ENCODE measurements around the gene FAM135A. TPM values are rescaled to one million over a fixed set of nuclear protein-coding genes. Genes with fewer than 3 reads are reported as not detected.

Gene FAM135A
- total RNA-seq, 1 experiment from 2014 or later: 31.0 TPM

DNA sequence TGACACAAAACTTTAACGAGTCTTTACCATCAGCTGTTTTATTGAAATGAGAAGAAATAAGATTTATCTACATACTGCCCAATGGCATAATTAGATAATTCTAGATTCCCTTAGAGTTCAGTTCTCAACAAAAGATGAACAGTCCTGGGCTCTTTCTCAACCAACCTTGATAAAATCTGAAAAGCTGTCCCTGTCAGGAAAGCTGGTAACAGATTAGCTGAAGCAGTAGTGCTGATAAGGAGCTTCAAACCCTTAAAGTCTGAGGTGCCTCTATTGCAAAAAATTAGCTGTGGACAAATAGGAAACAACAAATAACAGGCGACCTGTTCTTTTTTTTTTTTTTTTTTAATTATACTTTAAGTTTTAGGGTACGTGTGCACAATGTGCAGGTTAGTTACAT, 35.9 kb upstream of the FAM135A start:
- Mint-ChIP-seq H3K4me3 (no peak overlapping the region), H3K4me1 (peaks cover 10 to 12% of the 10 kb centered on the region in 2 experiments), H3K27ac (no peak overlapping the region), H3K36me3 (ENCODE audit: insufficient read depth in 1 of 3, low read depth in 3 of 3) (no peaks in the 10 kb centered on the region), H3K27me3 (ENCODE audit: low read depth) (no peaks in the 10 kb centered on the region; the same call in 1 of the 2 replicates), H3K9me3 (no peaks in the 10 kb centered on the region)
- H2AFZ ChIP-seq (ENCODE audit: low read length): no peak overlapping the region
- H3K4me2 ChIP-seq (ENCODE audit: insufficient read depth, insufficient read length, low read length): no peak overlapping the region
- H3K18ac ChIP-seq (ENCODE audit: insufficient read length, low read depth, low read length): no peak overlapping the region
- no peak overlapping the region for H3K23ac ChIP-seq (ENCODE audit: insufficient read length, low read depth, low read length)
- no peak overlapping the region for H3K27ac ChIP-seq (ENCODE audit: insufficient read length, low read depth, low read length)
- no peak overlapping the region for H3K9ac ChIP-seq (ENCODE audit: extremely low read depth, insufficient read length, low read length)
- no peak overlapping the region for H3K56ac ChIP-seq (ENCODE audit: insufficient read length, low read depth, low read length)
- no peak overlapping the region for H4K8ac ChIP-seq (replicated peaks; ENCODE audit: insufficient read length, low read depth, low read length)
- no peak overlapping the region for H2BK20ac ChIP-seq (ENCODE audit: low read depth, low read length, poor library complexity, severe bottlenecking)
- no peaks in the 10 kb centered on the region for H3K9me3 ChIP-seq (ENCODE audit: control insufficient read depth, low read depth, low read length)
- H3K23me2 ChIP-seq (ENCODE audit: insufficient read length, low read depth, low read length, poor library complexity, severe bottlenecking): no peaks in the 10 kb centered on the region
- no peak for DNase-seq
- H3T11ph ChIP-seq (ENCODE audit: low read length): no peak overlapping the region
- H3K79me1 ChIP-seq (ENCODE audit: insufficient read depth, low read depth, low read length, poor library complexity, severe bottlenecking): no peaks in the 10 kb centered on the region
- WGBS (ENCODE audit: extremely low coverage, insufficient read length, low lambda C conversion rate): no CpG with 5 or more reads among the region's 3 CpGs
- H2AK5ac ChIP-seq (ENCODE audit: insufficient read length, low read length): no peak overlapping the region
- no peak overlapping the region for H2BK5ac ChIP-seq (ENCODE audit: insufficient read length, low read length)
- no peaks in the 10 kb centered on the region for H4K20me1 ChIP-seq (ENCODE audit: control insufficient read depth, insufficient read depth, insufficient read length)
- H3K79me2 ChIP-seq (ENCODE audit: insufficient read depth, low read length): no peaks in the 10 kb centered on the region
- TF ChIP-seq, protein P1, sequence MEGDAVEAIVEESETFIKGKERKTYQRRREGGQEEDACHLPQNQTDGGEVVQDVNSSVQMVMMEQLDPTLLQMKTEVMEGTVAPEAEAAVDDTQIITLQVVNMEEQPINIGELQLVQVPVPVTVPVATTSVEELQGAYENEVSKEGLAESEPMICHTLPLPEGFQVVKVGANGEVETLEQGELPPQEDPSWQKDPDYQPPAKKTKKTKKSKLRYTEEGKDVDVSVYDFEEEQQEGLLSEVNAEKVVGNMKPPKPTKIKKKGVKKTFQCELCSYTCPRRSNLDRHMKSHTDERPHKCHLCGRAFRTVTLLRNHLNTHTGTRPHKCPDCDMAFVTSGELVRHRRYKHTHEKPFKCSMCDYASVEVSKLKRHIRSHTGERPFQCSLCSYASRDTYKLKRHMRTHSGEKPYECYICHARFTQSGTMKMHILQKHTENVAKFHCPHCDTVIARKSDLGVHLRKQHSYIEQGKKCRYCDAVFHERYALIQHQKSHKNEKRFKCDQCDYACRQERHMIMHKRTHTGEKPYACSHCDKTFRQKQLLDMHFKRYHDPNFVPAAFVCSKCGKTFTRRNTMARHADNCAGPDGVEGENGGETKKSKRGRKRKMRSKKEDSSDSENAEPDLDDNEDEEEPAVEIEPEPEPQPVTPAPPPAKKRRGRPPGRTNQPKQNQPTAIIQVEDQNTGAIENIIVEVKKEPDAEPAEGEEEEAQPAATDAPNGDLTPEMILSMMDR (conservative IDR thresholded peaks at IDR 0.05): no peak
- no peak overlapping the region for H3K4ac ChIP-seq (ENCODE audit: low read depth, low read length)
- H2BK120ac ChIP-seq (ENCODE audit: low read depth, low read length, poor library complexity, severe bottlenecking): no peak overlapping the region
- no peaks in the 10 kb centered on the region for H3K27me3 ChIP-seq (ENCODE audit: insufficient read depth, low read length)
- H3K4me1 ChIP-seq (ENCODE audit: insufficient read depth, low read length): no peaks in the 10 kb centered on the region
- H2BK12ac ChIP-seq (ENCODE audit: insufficient read length, low read depth, low read length): no peak overlapping the region
- H4K91ac ChIP-seq (ENCODE audit: insufficient read length, low read depth, low read length): no peak overlapping the region
- H4K5ac ChIP-seq (ENCODE audit: insufficient read length, low read depth, low read length): no peak overlapping the region
- H3K14ac ChIP-seq (ENCODE audit: insufficient read depth, low read length): no peak overlapping the region
- no peak overlapping the region for H2BK15ac ChIP-seq (ENCODE audit: low read depth, low read length)
